ENCODE measurements around the gene FKBP10.
A peak's percentile ranks its signal among the peaks of the same experiment; 100 is the strongest.

FKBP10 gene

DNA sequence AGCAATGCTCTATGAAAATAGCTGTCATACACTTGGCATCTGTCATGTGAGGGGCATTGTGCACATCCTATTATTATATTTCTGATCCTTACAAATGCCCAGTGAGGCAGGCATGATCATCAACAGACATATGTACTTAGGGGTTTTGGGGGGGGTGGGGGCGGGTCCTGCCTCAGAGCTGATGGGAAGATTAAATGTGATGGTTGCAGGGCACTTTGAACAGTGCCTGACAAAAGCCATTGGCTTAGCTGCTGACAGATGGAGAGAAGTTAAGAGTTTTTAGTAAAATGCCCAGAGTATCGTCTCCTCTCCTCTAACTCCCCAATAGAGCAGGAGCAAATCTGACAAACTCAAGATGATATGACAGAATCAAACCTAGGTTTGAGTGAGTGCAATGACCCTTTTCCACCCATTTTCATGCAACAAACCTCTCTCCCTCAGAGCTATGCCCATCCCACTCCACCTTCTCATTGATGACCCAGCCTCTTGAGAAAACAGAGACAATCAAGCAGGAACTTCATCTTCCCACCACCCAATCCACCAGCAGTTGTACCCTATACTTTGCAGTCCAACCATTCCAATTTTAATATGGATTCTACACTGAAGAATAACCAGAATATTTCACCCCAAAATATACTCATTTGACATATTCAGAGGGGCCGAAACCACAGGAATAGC is 47.6 kb downstream of the FKBP10 start:
- no peak overlapping the region for H3K4me3 ChIP-seq (ENCODE audit: low read depth in 1 of 2, low read length in 2 of 2)
- peaks cover 3 to 19% of the 10 kb centered on the region in 2 donors for H3K4me1 ChIP-seq (ENCODE audit: control insufficient read depth in 1 of 2, insufficient read depth in 2 of 2, low read length in 2 of 2)
- no peaks in the 10 kb centered on the region for H3K9me3 ChIP-seq (ENCODE audit: control insufficient read depth in 1 of 2, low read length in 2 of 2)
- no peaks in the 10 kb centered on the region for H3K36me3 ChIP-seq (ENCODE audit: control insufficient read depth in 1 of 2, insufficient read depth in 2 of 2, low read length in 2 of 2)
- H3K27ac ChIP-seq (ENCODE audit: low read length), result no peak overlapping the region
- H3K27me3 ChIP-seq (ENCODE audit: low read depth, low read length), result no peaks in the 10 kb centered on the region

DNA sequence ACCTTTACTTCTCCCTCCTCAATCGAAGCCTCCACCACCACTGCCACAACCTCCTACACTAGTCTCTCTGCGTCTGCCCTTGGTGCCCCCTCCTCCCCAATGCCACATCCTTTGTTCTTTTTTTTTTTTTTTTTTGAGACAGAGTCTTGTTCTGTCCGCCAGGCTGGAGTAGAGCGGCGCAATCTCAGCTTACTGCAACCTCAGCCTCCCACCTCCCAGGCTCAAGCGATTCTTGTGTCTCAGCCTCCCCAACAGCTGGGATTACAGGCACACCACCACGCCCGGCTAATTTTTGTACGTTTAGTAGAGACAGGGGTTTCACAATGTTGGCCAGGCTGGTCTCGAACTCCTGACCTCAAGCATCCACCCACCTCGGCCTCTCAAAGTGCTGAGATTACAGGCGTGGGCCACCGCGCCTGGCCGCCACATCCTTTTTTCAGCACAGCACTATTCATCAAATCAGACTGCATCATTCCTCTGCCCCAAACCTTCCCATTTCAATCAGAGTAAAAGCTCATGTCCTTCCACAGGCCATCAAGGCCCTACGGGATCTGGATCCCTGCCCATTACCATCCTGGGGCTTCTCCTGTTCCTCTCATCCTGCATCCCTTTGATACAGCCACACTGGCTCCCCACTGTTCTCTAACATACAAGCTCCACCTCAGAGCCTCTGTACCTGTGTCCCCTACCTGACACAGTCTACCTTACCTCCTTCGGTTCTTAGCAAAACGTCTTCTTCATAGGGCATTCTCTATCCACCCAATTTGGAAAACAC is 50.5 kb downstream of the FKBP10 start:
- H3K4me1 ChIP-seq (ENCODE audit: control insufficient read depth in 1 of 2, insufficient read depth in 2 of 2, low read length in 2 of 2), result peaks cover 3 to 19% of the 10 kb centered on the region in 2 donors
- no peak overlapping the region for H3K27ac ChIP-seq (ENCODE audit: low read length)
- H3K27me3 ChIP-seq (ENCODE audit: low read depth, low read length), result no peaks in the 10 kb centered on the region
- H3K9me3 ChIP-seq (ENCODE audit: control insufficient read depth in 1 of 2, low read length in 2 of 2), result no peaks in the 10 kb centered on the region
- H3K4me3 ChIP-seq (ENCODE audit: low read depth in 1 of 2, low read length in 2 of 2), result peak overlapping the region; percentile 84 to 92
- peaks cover 7% of the 10 kb centered on the region in 2 donors for H3K36me3 ChIP-seq (ENCODE audit: control insufficient read depth in 1 of 2, insufficient read depth in 2 of 2, low read length in 2 of 2)

DNA sequence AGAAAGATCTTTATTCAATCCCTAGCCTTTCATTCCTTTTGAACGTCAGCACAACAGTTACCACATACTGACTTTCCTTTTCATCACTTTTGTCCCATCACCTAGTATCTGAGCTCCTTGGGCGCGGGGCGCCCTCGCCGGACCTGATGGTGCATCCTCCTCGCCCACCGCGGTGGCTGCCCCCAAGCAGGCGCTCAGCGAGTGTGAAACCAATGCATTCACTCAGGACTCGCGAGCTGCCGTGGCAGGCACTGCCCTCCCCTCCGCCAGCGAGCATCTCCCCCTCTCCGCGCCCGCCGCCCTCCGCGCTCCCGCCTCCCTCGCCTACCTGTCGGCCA is 51.7 kb downstream of the FKBP10 start:
- Histone ChIP-seq H3K4me3 (ENCODE audit: low read depth in 1 of 2, low read length in 2 of 2) (peak overlapping the region; percentile 84 to 92), H3K9me3 (ENCODE audit: control insufficient read depth in 1 of 2, low read length in 2 of 2) (no peaks in the 10 kb centered on the region), H3K27me3 (ENCODE audit: low read depth, low read length) (no peaks in the 10 kb centered on the region), H3K27ac (ENCODE audit: low read length) (peak overlapping the region; percentile 14), H3K36me3 (ENCODE audit: control insufficient read depth in 1 of 2, insufficient read depth in 2 of 2, low read length in 2 of 2) (peaks cover 7 to 16% of the 10 kb centered on the region in 2 donors), H3K4me1 (ENCODE audit: control insufficient read depth in 1 of 2, insufficient read depth in 2 of 2, low read length in 2 of 2) (peaks cover 3 to 19% of the 10 kb centered on the region in 2 donors)

DNA sequence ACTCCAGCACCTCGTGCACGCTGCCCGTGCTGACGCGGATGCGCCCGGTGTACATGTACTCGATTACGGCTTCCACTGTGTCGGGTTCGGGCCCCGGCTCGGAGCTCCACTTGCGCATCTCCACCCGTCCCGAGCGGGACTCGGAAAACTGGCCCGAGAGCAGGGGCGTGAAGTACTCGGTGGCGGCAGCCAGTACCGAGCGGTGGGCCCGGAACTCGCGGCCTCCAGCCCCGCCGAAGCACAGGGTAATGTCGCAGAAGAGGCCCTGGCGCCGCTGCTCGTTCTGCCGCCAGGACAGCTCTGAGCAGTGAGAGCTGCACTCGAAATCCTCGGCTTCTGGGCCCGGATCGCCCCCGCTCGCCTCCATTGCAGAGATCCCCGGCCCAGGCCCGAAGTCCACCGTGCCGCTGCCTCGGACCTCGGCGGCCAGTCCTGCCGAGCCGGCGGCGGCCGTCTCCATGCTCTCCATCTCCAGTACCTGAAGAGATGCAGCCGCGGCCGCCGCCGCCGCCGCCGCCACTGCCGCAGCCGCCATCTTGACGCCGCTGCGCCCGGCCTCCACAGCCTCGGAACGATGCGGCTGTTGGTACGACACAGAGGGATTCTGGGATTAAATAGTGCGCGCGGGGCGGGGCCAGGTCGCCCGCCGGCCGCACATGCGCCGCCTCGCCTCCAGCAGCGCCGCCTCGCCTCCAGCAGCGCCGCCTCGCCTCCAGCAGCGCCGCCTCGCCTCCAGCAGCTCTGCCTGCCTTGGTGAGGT is 52.2 kb downstream of the FKBP10 start, which contains the start of gene KLHL11:
TSS of gene KLHL11 (minus strand) at position 588 of the 760 bp plus-strand sequence. CDS start at position 535, 53 bp downstream.
- H3K9me3 ChIP-seq (ENCODE audit: control insufficient read depth in 1 of 2, low read length in 2 of 2), result no peaks in the 10 kb centered on the region
- peaks cover 9 to 22% of the 10 kb centered on the region in 2 donors for H3K36me3 ChIP-seq (ENCODE audit: control insufficient read depth in 1 of 2, insufficient read depth in 2 of 2, low read length in 2 of 2)
- H3K27me3 ChIP-seq (ENCODE audit: low read depth, low read length), result no peaks in the 10 kb centered on the region
- H3K4me1 ChIP-seq (ENCODE audit: control insufficient read depth in 1 of 2, insufficient read depth in 2 of 2, low read length in 2 of 2), result peaks cover 3 to 19% of the 10 kb centered on the region in 2 donors
- peak within 1 kb of the TSS; percentile 84 to 92 for H3K4me3 ChIP-seq (ENCODE audit: low read depth in 1 of 2, low read length in 2 of 2)
- H3K27ac ChIP-seq (ENCODE audit: low read length), result peak within 1 kb of the TSS; percentile 51

DNA sequence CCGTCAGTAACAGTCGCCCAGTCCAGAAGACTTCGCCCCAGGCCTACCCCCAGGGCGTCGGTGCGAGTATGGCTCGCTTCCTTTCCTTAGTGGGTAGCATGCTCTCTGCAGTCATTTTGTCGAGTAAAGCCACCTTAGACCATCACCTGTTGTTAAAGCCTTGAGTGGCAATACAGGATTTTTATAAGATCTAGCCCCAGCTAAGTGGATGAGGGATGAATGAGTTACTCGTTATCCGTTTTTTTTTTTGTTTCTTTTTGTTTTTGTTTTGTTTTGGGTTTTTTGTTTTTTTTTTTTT is 52.7 kb downstream of the FKBP10 start:
- no peaks in the 10 kb centered on the region for H3K27me3 ChIP-seq (ENCODE audit: low read depth, low read length)
- H3K27ac ChIP-seq (ENCODE audit: low read length), result no peak overlapping the region
- peaks cover 3 to 15% of the 10 kb centered on the region in 2 donors for H3K4me1 ChIP-seq (ENCODE audit: control insufficient read depth in 1 of 2, insufficient read depth in 2 of 2, low read length in 2 of 2)
- H3K4me3 ChIP-seq (ENCODE audit: low read depth in 1 of 2, low read length in 2 of 2), result peak overlapping the region in 1 of 2 donors; percentile 84
- H3K9me3 ChIP-seq (ENCODE audit: control insufficient read depth in 1 of 2, low read length in 2 of 2), result no peaks in the 10 kb centered on the region
- peaks cover 14 to 27% of the 10 kb centered on the region in 2 donors for H3K36me3 ChIP-seq (ENCODE audit: control insufficient read depth in 1 of 2, insufficient read depth in 2 of 2, low read length in 2 of 2)

DNA sequence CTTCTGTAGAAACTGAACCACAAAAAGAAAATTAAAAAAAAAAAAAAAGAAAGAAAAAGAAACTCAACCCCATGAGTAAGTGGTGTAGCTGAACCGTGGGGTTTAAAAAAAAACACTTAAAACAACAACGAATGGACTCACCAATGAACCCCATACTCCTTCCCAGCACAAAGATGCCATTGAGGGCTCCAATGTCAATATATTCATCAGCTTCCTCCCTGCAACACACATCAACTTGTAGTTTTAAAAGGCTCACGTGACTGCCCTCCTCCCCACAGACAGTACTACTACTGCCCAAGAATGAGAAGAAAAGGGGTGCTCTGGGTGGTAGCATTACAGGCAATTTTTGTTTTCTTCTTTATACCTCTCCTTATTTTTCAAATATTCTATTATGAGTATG is 55.8 kb downstream of the FKBP10 start:
- peaks cover 23 to 56% of the 10 kb centered on the region in 2 donors for H3K36me3 ChIP-seq (ENCODE audit: control insufficient read depth in 1 of 2, insufficient read depth in 2 of 2, low read length in 2 of 2)
- no peaks in the 10 kb centered on the region for H3K27me3 ChIP-seq (ENCODE audit: low read depth, low read length)

DNA sequence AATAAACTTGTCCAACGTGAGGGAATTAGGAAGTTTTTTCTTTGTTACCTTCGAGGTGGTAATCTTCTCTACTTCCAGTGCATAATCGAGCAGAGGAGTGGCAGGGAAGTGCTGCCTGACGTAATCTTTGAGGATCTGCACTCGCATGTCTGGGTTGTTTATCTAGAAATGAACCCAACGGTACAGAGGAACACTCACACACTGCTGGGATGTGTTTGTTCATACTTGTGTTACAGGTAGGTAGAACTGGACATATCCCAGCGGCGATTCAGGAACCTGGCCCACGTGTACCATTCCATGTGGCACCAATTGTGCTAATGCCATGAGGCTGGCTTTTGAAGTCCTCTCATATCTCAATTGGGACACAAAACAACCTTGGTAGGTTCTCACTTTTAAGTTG is 56.6 kb downstream of the FKBP10 start:
- Histone ChIP-seq H3K4me3 (ENCODE audit: low read depth in 1 of 2, low read length in 2 of 2) (no peak overlapping the region), H3K27me3 (ENCODE audit: low read depth, low read length) (no peaks in the 10 kb centered on the region), H3K27ac (ENCODE audit: low read length) (no peak overlapping the region), H3K4me1 (ENCODE audit: control insufficient read depth in 1 of 2, insufficient read depth in 2 of 2, low read length in 2 of 2) (no peaks in the 10 kb centered on the region), H3K36me3 (ENCODE audit: control insufficient read depth in 1 of 2, insufficient read depth in 2 of 2, low read length in 2 of 2) (peaks cover 28 to 64% of the 10 kb centered on the region in 2 donors), H3K9me3 (ENCODE audit: control insufficient read depth in 1 of 2, low read length in 2 of 2) (no peaks in the 10 kb centered on the region)

More for the DNA sequence above, 55.8 kb downstream of the FKBP10 start:
- no peaks in the 10 kb centered on the region for H3K9me3 ChIP-seq (ENCODE audit: control insufficient read depth in 1 of 2, low read length in 2 of 2)
- H3K4me1 ChIP-seq (ENCODE audit: control insufficient read depth in 1 of 2, insufficient read depth in 2 of 2, low read length in 2 of 2), result peaks cover 3 to 5% of the 10 kb centered on the region in 2 donors
- no peak overlapping the region for H3K4me3 ChIP-seq (ENCODE audit: low read depth in 1 of 2, low read length in 2 of 2)
- H3K27ac ChIP-seq (ENCODE audit: low read length), result no peak overlapping the region

DNA sequence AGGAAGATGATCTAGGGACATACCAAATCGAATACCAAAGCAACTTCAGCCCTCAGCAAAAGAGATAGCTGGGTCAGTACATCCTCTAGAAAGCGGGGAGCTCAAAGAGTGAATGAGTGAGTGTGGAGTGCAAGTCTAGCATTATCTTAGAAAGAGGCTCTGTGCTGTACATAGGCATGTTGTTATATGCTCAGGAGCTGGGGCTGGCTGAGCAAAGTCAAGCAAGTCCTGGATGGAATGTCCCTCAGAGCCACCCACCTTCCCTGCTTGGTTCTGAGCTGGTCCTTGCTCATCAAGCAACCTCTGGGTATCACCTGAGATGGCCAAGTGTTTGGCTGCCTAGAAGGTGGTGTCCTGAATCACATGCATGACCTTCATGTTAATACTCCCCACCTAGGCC is 57.3 kb downstream of the FKBP10 start:
- H3K27ac ChIP-seq (ENCODE audit: low read length), result no peak overlapping the region
- H3K9me3 ChIP-seq (ENCODE audit: control insufficient read depth in 1 of 2, low read length in 2 of 2), result no peaks in the 10 kb centered on the region
- peaks cover 28 to 64% of the 10 kb centered on the region in 2 donors for H3K36me3 ChIP-seq (ENCODE audit: control insufficient read depth in 1 of 2, insufficient read depth in 2 of 2, low read length in 2 of 2)
- H3K4me3 ChIP-seq (ENCODE audit: low read depth in 1 of 2, low read length in 2 of 2), result no peak overlapping the region
- no peaks in the 10 kb centered on the region for H3K4me1 ChIP-seq (ENCODE audit: control insufficient read depth in 1 of 2, insufficient read depth in 2 of 2, low read length in 2 of 2)
- H3K27me3 ChIP-seq (ENCODE audit: low read depth, low read length), result no peaks in the 10 kb centered on the region

DNA sequence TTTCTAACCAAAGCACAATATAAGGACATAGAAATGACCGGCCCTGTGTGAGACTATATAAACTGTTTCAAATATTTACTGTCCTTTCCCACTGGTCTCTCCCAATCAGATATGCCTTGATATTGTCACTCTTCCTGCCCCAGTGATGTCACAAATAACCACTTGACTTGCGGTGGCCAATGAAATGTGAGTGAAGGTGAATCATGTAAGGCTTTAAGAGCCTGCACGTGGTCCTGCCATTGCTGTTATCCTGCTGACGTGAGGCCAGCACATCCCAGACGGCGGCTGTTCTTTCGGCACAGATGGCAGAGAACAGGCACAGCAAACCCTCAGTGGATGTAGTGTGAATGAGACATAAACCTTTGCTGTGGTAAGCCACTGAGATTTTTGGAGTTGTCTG is 57.8 kb downstream of the FKBP10 start:
- H3K9me3 ChIP-seq (ENCODE audit: control insufficient read depth in 1 of 2, low read length in 2 of 2), result no peaks in the 10 kb centered on the region
- H3K27ac ChIP-seq (ENCODE audit: low read length), result no peak overlapping the region
- no peaks in the 10 kb centered on the region for H3K4me1 ChIP-seq (ENCODE audit: control insufficient read depth in 1 of 2, insufficient read depth in 2 of 2, low read length in 2 of 2)
- no peak overlapping the region for H3K4me3 ChIP-seq (ENCODE audit: low read depth in 1 of 2, low read length in 2 of 2)
- no peaks in the 10 kb centered on the region for H3K27me3 ChIP-seq (ENCODE audit: low read depth, low read length)
- H3K36me3 ChIP-seq (ENCODE audit: control insufficient read depth in 1 of 2, insufficient read depth in 2 of 2, low read length in 2 of 2), result peaks cover 28 to 64% of the 10 kb centered on the region in 2 donors

DNA sequence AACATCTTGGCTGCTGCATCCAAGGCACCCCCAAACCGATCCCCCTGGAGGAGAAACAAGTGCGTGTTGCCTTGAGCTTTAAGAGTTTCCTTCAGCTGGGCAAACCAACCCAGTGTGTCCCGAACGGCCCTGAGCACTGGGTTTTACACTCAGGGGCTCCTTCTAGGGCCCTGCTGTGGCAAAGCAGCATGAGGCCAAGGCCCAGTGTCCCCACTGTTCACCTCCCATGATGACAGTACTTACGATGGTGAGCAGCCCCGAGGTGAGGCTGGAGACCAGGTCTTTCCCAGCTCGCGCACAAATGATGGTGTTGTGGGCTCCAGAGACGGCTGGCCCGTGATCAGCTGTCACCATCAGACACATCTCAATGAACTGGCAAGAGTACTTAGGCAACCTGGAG is 59.0 kb downstream of the FKBP10 start:
- Histone ChIP-seq H3K9me3 (ENCODE audit: control insufficient read depth in 1 of 2, low read length in 2 of 2) (no peaks in the 10 kb centered on the region), H3K27me3 (ENCODE audit: low read depth, low read length) (no peaks in the 10 kb centered on the region), H3K27ac (ENCODE audit: low read length) (no peak overlapping the region), H3K4me3 (ENCODE audit: low read depth in 1 of 2, low read length in 2 of 2) (no peak overlapping the region), H3K4me1 (ENCODE audit: control insufficient read depth in 1 of 2, insufficient read depth in 2 of 2, low read length in 2 of 2) (no peaks in the 10 kb centered on the region), H3K36me3 (ENCODE audit: control insufficient read depth in 1 of 2, insufficient read depth in 2 of 2, low read length in 2 of 2) (peaks cover 28 to 64% of the 10 kb centered on the region in 2 donors)
